HG03175 (cell line): Measurements from ENCODE around the gene RBPJL.
A peak's percentile ranks its signal among the peaks of the same experiment; 100 is the strongest.

Source experiments
- ATAC-seq: cut with Tn5 transposase; IDR thresholded peaks from one replicate; pipeline ENCODE4 v1.9.1; 2021; ENCODE audit warnings: mild to moderate bottlenecking, moderate library complexity; ENCODE audit not compliant: unreplicated experiment

Gene RBPJL, protein sequence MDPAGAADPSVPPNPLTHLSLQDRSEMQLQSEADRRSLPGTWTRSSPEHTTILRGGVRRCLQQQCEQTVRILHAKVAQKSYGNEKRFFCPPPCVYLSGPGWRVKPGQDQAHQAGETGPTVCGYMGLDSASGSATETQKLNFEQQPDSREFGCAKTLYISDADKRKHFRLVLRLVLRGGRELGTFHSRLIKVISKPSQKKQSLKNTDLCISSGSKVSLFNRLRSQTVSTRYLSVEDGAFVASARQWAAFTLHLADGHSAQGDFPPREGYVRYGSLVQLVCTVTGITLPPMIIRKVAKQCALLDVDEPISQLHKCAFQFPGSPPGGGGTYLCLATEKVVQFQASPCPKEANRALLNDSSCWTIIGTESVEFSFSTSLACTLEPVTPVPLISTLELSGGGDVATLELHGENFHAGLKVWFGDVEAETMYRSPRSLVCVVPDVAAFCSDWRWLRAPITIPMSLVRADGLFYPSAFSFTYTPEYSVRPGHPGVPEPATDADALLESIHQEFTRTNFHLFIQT

DNA sequence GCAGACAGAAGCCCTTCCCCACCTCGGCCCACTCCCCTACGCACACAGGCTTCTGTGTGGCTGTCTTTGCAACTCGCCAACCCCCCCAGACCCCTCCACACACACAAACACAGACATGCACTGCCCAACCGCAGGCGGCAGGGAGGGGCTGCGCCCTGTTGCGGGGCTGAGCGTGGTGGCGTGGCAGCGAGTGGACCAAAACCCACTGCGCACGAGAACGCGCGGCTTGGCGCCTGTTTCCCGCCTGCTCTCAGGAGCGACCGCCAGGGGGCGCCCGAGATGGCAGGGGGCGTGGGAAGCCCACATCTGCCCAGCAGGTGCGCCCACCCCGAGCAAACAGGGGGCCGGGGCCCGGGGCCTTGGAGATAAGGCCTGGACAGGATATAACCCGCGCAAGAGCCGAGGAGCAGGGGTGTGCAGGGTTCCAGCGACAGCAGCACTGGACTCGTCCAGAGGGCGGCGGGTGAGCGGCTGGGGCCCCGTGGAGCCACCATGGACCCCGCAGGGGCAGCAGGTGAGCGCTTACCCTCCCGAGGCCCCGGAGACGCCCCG is at the start of gene RBPJL:
Gene RBPJL, plus strand, starts transcription at position 410 of the 552 bp plus-strand sequence. Its CDS starts 83 bp downstream, at position 493.
- no peak for ATAC-seq

DNA sequence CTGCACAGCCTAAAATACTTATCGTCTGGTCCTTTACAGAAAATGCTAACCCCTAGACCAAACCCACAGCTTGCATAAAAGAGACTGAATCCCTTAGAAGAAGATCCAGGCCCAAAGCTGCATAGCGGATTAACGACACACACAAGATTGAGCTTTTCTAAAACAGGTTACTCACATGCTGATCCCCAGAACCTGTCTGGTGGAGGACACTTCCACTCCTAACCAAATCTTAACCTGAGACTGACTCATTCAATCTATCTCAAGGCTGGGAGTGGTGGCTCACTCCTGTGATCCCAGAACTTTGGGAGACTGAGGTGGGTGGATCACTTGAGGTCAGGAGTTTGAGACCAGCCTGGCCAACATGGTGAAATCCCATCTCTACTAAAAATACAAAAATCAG is 49.5 kb upstream of the RBPJL start:
- ATAC-seq = no peak

- ATAC-seq = no peak
Measured at GRCh38 chr20:45257711-45258110, 48.9 kb upstream of the RBPJL start.

GRCh38 chr20:45258259-45258658 is 48.4 kb upstream of the RBPJL start:
- ATAC-seq = no peak

DNA sequence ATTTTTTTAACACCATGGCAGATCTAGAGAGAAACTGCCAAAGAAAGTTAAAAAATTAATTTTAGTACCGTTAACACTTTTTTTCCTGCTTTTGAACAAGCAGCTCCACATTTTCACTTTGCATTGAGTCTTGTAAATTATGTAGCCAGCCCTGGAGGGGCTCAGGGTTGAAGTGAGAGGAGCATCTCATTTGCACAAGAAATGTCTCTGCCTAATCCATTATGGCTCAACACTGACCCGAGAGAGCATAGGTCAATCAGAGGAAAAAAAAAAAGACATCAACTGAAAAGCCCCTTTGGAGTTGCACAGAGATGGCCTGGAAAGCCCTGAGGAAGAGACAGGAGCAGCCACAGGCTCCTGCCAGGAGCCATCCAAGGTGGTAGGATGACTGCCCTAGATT is 48.0 kb upstream of the RBPJL start:
- no peak for ATAC-seq

- no peak for ATAC-seq
Measured at GRCh38 chr20:45263556-45264266, 42.9 kb upstream of the RBPJL start.

DNA sequence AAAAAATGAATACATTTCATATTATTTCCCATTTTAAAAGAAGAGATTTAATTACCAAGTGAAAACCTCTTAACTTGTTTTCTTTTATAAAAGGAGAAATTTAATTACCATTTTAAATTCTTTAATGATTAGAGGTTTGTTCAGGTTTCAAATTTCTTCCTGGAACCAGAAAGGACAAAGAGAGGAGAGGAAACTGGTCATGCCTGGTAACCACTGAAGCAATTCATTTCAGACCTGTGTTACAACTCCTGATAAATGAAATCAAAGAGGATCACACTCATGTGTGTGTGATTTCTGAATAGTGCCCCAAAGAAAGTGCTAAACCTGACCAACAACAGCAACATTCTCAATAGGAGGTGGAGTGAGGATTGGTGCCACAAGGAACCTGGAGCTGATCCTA is 39.7 kb upstream of the RBPJL start:
- no peak for ATAC-seq

DNA sequence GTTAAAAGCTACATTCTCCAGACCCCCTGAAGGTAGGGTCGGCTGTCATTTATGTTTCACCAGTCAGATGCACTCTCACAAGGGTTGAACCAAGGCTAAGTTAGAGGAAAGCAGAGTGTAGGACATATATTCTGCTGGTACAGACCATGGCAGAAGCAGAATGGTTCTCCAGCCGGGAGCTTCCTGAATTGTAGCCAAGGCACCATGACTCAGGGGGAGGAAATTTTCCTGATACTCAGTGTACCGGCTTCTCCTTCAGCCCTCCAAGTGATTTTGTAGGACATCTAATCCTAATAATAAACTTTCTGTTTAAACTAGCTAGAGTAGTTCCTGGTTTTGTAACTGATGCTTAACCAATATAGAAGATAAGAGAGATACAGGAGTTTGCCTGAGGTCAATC is 38.1 kb upstream of the RBPJL start:
- no peak for ATAC-seq

DNA sequence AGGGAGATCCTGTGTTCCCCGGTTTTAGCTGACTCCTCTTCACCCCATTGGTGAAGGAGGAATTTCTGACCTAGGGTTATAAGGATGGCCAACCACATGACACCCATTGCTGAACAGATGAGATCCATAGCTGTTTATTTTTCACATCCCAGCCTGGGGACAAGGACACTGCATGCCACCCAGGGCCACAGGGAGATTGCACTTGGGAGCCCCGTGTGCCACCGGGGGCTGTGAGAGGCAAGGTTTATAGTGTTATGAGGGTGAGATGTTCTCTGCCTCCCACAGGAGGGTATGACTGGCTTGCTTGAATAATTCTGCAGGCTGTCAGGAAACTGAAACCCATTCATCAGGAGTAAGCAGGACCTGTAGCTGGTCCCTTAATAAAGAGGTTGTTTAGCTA is 37.6 kb upstream of the RBPJL start:
- ATAC-seq = no peak

DNA sequence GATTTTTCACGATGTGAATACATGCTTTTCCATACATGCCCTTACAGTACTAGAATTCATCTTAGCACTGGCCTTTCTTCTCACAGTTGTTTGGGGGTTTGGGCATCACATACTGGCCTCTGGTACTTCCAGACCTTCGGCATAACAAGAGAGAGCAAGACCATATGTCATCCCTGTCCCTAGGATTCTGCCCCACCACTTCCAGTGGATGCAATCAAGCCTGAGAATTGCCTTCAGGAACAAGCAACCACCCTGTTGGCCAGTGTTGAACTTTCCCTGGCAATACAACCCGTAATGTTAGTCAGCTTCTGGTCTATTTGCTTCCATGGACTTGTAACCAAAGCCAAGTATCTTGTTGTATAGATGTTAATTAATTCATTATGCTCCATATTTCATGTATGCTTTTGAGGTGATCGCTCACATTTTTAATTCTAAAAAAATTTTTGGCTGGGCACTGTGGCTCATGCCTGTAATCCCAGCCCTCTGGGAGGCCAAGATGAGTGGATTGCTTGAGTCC is 36.8 kb upstream of the RBPJL start:
- ATAC-seq = no peak

DNA sequence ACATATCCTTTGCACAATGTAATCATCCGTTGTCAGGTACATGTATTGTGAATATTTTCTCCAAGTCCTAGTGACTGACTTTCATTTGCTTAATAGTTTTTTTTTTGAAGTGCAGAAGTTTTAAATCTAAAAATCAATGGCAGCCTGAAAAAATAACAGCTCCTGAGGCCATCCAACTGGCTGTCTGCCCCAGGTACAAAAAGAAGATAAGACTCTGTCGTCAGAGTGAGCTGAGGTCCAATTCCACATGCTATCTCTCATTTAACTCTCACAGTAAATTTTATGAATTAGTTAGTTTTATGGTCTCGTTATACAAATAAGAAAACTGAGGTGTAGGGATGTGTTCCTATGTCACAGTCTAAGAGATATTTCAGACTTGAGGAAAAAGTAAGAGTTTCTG is 31.3 kb upstream of the RBPJL start:
- no peak for ATAC-seq

- ATAC-seq = no peak
Measured at GRCh38 chr20:45279992-45280391, 26.6 kb upstream of the RBPJL start.

DNA sequence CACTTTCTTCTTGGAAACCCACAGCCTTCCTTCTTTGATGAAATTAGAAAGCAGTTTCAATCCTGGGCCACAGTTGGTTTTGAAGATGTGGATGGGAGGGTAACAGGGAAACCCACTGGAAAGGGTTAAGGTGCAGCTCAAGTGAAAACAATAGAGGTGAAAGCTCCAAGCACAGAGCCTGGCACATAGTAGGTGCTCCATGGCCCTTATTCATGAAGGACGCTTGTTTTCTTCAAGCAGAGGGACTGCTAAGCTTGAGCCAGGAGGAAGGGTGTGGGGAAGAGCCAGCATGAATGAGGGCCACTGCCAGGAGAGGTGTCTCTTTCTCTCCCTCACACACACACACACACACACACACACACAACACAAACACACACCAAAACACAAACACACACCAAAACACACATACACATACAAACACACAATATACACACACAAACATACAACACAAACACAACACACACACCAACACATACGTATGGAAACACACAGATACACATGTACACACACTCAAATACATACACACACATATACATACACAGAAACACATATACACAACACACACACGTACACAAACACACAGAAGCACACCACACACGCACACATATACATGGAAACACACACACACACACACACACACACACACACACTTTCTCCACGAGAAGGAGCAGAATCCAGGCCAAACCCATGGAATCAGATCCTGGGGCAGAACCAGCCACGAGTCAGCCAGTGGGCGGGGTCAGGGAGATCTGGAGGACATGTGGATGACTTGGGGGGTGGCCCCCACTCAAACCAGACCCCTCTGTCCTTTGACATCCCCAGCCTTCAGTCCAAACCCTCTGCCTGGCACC is 23.7 kb upstream of the RBPJL start:
- no peak for ATAC-seq

GRCh38 chr20:45283551-45284057 is 23.0 kb upstream of the RBPJL start:
- ATAC-seq = no peak

DNA sequence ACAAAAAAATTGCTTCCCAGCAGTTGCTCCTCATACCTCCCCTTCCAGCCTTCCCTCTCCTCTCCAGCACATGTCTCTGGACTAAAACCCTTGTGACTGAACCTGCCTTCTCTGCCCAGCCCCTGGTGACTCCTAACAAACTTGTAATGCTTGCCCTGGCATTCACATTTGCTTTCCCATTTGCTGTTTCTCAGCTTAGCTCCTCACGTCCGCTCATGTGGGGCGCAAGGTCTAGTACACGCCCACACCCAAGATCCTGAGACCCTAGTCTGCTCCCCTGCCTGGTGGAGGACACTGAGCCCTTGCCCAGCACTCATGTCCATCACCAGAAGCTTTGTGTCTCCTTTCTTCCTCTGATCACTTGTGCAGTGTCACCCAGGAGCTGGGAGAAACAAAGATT is 18.3 kb upstream of the RBPJL start:
- ATAC-seq = no peak

DNA sequence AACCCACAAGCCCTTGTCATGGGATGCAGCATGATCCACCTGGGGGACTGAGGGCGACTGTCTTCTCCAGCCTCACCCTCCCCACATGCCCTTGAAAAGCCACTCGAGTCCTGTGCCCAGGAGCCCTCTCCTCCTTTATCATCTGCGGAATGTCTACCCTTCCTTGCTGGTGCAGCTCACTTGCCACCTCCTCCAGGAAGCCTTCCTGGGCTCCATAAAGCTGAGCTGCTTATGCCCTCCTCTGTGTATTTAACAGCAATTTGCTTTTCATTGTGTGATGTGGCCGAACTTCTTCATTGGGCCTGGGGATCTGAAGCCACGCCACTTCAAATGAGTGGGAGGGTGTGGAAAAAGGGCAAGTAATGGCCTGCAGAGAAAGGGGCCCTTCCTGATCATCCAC is 17.8 kb upstream of the RBPJL start:
- no peak for ATAC-seq

DNA sequence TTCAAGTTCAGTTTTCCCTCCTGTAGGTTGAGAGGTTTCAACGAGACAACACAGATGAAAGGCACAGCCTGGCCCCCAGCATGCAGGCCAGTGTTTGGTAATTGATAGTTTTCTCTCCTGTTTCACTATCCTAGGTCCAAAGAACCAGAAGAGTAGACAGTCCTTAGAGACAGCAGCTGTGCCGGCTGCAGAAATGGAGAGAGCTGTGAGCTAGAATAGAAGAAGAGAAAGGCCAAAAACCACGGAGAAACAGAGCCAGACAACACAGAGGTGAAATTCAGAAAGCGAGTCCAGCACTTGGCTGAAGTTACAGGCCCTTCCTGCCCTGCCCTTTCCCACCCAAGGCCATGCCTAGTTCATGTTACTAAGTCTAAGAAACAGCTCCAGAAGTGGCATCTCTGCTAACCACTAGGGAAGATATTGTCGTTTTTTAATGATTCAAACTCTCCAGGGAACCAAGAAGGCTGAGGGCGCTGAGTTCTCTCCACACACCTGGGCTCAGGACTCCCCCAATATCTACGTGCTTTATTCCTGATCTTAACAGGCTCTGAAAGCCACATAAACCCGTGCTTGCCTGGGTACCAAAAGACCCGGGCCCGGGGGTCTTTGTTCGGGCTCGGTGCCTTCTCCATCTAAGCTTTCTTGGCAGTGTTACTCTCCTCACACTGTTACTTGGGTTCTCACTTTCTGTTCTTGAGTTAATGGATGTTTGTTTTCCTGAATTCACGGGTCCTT is 16.5 kb upstream of the RBPJL start:
- ATAC-seq = no peak

DNA sequence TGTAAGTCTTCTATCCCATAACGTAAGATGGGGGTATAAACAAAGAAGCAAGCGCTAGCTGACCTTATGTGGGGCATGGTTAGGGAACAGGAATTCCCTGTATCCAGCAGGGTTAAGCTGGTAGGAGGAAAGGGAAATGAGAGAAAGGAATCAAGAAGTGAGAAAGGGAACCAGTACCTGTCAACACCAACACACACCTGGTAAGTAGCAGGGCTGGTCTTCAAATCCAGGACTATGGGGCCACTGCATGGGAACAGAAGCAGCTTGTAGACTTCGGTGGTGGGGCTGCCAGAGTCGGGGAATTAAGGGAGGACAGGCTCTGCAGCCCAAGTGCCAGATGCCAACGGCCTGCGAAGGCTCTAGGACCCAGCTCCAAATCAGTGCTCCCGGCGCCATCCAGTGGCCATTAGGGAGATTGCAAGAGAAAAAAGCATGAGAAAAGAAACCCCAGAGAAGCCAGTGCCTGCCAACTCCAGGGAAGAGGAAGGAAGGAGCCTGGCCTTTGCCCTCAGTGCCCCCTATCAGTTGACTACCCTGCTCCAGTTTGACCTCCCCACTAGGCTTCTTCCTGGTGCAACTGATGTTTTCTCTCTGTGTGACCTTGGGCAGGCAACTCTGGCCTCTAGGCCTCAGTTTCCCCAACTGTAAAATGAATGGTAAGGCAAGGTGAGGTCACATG is 15.8 kb upstream of the RBPJL start:
- peak; percentile 50 for ATAC-seq

DNA sequence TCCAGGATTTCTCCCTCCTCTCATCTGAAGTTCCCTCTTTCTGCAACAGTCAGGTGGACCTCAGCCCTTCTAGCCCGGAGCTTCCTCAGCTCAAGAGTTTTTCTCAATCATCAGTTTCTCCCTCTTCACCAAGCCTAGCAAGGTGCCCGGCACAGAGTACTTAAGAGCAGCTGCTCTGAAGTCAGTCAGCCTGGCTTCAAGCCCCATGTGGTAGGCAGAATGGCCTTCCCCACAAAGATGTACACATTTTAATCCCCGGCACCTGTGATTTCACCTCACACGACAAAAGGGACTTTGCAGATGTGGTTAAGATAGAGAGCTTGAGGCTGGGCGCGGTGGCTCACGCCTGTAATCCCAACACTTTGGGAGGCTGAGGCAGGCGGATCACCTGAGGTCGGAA is 15.1 kb upstream of the RBPJL start:
- no peak for ATAC-seq
